GM19351 (cell line): ENCODE results near the gene LDB3.

Experiments used
- ATAC-seq: cut with Tn5 transposase; IDR thresholded peaks from one replicate; pipeline ENCODE4 v1.9.1; 2021; ENCODE audit warnings: mild to moderate bottlenecking, moderate library complexity; ENCODE audit not compliant: unreplicated experiment

Gene LDB3

DNA sequence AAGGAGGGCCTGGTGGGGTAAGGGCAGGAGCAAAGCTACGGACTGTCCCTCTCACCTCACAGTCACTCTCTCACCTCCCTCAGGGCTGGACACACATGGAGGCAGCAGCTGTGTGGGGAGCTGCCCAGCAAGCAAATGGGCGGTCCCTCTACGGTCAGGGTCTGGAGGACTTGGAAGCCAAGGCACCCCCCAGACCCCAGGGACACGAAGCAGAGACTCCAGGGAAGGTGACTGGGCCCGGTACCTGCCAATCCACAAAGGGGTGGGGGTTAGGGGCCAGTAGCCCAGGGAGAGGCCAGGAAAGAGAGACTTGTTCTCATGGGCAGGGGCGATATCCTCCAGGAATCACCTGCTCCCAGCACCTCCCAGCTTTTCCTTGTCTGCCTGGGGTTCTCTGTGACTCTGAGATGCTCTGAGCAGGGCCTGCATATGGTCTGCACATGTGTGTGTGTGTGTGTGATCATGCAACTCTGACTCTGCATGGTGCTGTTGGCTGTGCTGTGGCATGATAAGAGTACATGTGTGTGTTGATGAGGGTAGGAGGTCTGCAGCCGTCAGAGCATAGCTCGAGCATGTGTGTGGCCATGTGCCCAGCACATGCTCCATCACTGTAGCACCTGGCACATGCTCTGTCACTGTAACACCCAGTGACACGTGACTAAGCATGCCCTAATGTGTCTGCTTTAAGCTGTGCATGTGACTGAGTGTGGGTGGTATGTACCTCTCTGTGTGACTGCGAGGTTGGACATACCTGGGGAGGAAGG lies 4.6 kb upstream of the LDB3 start:
- no peak for ATAC-seq

DNA sequence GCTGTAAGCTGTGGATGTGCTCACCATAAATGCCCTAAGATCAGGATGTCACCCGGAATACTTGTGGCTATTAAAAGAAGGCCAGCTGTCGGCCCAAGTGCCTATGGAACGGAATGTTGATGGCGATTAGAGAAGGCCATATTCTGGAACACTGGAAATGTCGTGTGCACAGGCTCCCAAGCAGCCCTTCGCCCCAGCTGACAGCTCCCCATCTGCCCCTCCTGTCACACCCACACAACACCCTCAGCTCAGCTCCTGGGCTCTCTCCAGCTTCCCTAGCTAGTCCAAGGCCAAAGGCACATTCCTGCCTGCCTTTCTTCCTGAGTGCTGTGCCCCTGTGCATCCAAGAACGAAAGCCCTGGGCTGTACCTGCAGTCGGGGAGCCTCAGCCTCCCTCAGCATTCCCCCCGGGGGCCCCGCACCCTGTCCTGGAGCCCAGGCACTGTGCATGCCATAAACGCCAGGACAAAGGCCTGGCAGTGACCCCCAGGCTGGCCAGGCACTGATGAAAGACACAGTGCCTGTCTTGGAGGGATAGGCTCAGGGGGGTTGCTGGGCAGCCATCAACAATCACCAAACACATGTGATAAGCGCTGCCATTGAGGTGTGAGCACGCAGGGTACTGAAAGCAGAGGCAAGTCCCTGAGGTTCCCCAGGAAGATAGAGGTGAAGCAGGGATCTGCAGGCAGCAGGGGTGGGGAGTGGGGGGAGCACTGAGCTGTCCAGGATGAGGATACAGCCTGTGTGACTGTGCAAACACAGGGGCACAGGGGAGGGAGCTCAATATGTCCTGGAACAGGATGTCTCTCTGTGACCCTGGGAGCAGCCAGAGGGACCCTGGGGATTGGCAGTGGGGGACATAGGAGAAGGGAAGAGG lies 3.7 kb upstream of the LDB3 start:
- ATAC-seq: no peak

DNA sequence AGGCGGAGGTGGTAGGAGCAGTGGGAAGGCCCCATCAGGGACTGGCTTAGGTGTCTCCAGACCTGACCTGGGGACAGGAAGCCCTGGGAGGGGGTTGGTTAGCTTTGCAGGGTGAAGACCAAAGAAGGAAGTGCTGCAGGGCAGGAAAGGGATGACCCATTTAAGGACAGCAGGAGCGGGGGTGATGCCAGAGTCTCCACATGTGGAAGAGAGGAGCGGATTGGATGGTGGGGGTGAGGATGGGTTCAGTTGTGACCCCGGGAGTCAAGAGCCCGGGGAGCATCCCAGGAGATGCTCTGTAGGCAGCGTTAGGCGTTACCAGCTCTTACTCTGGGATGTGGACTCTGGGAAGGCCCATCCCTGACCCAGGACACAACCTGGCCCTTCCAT lies 3.1 kb upstream of the LDB3 start:
- ATAC-seq: no peak

DNA sequence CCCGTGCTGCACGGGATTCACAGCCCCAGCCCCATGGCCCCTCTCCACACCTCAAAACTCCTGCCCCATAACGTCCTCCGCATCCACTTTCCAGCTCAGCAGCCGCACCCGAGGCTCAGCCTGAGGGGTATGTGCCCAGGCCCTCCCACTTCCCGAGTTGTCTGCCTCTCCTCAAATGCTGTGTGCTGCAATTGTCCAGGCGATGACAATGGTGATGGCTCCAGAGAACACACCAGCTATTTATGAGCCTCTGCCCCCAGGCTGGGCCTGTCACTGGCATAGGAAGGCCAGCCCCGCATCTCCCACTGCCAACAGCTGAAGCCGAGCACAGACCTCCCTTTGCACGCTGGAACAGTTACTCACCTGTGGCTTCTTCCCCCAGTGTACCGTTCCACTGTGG lies 2.4 kb upstream of the LDB3 start:
- no peak for ATAC-seq

DNA sequence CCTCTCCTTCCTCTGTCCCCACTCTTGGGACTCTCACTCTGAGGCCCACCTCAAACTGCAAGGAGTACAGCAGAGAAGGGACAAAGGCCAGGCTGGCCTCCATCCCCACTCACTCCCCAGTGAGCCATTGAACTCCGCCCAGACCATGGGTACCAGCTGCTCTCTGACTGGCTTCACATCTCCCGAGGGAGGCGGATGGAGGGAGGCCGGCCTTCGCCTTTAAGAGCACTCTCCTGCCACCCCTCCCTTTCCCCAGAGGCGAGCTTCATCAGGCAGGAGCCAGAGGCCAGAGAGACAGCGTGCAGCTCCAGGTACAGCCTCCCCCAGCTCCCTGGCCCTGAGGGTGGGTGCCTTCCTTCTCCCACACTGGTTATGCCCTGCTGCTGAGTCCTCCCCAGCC lies 1.8 kb upstream of the LDB3 start:
- no peak for ATAC-seq

DNA sequence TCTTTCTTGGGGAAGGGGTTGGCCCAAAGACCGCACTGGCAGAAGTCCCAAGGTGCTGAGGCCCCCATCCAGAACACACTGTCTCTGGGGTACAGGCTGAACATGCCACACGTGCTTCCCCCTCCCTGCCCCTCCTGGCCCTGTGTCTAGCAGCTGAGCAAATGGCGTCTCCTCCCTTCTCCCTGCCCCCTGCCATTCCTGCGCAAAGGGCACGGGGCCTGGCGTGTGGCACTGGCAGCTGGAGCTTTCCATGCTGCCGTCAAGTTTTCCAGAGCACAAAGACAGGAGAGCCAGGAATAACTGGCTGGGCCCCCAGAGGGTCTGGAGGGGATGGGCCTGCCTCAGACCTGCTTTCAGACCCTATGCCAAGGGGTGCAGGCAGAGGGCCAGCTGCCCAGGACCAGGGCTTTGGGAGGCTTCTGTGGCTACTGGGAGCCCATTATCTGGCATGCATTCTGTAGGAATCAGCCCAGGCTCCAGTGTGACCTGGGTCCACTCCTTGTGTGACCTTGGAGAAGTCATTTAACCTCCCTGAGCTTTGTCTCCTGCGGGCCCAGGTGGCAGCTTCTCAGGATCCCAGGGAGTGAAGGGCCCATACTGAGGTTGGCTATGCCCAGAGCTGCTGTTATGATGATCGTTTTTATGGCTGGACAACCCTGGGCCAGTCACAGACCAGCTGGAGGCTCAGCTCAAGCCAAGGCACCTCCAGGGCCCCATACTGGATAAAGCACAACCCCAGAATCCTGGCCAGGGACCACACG lies 710 bp upstream of the LDB3 start:
- ATAC-seq: no peak

DNA sequence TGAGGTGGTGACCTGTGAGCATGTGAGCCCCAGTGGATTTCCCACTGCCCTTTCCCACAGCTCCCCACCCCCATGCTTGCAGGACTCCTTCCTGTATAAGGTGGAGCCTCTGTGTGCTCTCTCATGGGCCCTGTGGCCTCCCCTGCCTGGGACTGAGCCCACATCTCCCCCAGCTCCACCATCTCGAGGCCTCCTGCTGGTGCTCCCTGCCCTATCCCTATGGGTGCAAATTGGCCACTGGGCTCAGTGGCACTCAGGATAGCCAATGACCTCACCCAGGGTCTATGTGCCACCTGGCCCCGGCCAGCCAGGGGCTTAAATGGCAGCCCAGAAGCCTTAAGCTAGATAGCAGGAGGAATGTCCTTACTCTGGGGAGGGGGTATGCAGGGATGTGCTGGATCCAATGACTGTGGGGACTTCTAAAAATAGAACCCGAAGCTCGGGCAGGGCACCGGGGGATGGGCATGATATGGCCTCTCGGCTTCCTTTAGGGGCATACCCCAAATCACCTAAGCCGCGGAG lies 2.0 kb downstream of the LDB3 start:
- ATAC-seq: no peak

DNA sequence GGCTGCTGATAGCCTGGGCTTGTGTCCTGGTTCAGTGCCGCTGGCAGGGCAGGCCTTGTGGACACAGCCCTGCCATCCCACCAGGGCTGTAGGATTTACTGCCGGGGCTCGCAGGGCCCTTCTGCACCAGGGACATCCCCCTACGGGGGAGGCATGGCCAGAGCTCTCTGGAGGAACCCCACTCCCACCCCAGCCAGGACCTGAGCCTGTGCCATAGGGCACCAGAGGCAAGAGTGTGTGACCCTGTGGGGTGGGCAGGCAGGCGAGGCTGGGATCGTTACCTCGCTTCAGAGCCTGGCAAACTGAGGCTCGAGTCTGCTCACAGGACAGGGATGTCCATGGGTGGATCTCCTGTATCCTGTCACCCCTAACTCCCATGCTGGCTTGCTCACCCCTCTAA lies 2.6 kb downstream of the LDB3 start:
- no peak for ATAC-seq

DNA sequence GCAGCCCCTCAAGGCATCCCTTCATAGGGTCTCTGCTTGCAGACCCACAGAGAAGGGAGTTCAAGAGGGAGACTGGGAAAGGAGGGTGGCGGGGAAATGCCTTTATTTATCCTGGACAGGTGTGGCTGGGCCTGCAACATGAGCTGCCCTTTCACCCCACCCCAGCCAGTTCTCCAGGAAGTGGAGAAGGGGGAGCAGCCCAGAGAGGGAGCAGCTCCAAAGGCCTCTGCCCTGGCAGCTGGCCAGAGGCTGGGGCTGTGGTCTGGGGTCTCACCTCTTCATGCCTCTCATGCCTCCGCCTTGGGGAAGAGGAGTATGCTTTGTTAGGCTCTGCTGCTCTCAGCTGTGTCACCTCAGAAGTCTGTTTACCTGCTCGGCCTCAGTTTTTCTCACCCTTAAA lies 3.1 kb downstream of the LDB3 start:
- no peak for ATAC-seq

DNA sequence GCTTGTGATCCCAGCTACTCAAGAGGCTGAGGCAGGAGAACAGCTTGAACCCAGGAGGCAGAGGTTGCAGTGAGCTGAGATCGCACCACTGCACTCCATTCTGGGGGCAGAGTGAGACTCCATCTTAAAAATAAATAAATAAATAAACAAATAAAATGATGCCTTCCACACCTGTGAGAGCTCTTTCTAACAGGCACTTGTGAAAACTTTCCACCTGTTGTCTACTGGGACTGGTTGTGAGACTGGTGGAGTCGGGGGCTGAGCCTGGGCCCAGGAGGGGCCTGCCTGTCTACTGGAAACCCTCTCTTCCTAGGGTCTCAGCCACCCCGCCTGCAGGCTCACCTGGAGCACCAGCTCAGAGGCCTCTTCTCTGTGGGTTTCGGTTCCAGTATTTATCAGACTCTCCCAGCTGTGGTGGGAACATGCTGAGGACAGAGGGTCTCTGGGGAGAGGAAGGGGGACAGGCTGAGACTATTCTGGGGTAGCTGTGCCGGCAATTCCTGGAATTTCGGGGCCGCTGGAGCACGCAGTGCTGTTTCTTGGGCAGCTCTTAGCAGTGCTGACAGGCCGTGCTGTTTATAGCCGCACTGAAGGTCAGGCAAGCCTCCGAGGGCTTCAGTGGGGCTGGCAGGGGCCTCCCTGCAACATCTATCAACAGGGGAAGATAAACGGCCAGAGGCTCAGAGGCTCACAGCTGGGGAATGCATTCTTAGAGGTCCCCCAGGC lies 3.8 kb downstream of the LDB3 start:
- no peak for ATAC-seq

DNA sequence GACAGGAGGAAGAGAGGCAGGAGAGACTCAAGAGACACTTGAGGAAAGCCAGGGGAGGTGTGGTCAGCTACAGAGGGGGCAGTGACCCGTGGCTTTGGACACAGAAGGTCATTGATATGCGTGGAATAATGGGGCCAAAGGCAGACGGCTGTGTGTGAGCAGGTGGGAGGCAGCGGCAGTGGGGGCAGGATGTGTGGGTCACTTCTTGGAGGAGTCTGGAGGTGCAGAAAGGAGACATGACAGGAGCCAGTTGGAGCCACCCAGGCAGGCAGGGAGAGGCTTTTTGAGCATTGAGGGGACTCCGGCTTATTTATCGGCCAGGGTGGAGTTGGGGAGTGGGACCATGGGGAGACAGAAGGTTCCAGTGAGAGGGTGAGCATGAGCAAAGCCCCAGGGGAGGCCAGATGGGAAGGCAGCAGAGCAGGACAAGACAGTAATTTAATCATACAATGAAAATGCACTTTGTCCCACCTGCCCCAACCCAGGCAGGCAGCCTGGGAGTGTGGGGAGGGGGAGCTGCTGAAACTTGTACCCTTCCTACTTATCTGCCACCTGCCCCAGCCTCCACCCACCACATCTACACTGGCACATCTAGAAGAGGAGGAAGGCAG lies 5.0 kb downstream of the LDB3 start:
- ATAC-seq: no peak

DNA sequence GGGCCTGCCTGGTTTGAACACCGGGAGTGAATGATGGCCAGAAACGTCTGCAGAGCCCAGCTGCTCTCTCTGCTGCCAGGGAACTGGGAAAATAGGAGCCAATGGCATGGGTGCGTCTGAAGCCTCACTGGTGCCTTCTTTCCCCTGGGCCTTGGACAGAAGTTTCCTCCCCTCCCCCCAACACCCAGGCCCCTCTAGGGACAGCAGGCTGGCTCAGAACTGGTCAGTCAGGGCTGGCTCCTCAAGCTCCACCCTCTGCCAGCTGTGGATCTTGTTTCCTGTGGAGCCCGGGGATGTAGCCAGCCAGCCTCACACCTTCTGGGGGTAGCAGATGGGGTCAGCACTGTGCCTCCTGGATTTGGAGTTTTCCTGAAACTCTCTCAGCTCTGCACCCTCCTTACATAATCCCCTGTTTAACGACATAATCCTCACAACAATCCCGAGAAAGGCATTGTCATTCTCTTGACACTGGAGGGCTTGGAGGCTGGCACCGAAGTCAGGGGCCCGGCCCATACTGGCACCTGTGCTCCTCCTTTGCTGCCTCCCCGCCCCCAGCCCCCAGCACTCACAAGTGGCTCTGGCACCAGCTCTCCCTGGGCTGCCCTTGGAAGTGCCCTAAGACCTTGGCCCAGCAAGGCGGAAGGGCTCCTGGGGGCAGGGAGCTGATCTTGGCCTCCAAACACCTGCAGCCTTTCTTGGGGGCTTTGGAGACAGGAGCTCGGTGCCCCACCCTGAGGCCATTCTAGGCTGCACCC lies 5.7 kb downstream of the LDB3 start:
- ATAC-seq: no peak

DNA sequence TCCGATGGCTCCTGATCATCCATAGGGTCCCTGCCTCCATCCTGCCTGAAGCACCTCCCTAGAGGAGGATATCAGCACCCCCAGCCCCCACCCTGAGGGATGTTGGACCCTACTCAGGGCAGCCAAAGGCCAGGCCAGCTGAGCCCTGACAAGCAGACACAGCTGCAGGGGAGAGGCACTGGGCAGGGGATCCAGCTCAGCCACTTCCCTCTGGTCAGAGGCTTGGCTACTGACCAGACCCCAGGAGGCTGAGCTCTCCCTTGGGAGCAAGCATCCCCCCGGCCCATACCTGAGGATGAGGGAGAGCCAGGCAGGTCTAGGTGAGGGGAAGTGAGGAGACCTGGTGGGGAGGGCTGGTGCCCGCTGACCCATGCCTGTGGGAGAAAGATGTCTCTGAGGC lies 6.6 kb downstream of the LDB3 start:
- no peak for ATAC-seq

DNA sequence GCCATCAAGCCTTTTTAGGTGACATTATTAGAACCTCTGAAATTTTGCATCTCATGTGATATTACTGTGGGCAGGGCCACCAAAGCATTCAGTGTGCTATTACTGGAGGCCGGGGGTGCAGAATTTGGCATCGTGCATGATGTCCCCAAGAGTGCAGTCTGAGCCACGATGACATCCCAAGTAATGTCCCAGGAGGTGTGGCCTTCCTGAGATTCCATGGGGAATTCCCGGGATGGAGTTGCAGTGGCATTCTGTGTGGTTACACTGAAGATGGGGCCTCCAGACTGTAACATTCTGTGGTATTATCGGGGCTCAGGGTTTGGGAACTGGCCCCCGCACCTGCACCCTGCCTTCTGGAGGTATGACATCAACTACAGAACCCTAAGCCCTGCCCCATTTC lies 9.1 kb downstream of the LDB3 start:
- ATAC-seq: no peak

DNA sequence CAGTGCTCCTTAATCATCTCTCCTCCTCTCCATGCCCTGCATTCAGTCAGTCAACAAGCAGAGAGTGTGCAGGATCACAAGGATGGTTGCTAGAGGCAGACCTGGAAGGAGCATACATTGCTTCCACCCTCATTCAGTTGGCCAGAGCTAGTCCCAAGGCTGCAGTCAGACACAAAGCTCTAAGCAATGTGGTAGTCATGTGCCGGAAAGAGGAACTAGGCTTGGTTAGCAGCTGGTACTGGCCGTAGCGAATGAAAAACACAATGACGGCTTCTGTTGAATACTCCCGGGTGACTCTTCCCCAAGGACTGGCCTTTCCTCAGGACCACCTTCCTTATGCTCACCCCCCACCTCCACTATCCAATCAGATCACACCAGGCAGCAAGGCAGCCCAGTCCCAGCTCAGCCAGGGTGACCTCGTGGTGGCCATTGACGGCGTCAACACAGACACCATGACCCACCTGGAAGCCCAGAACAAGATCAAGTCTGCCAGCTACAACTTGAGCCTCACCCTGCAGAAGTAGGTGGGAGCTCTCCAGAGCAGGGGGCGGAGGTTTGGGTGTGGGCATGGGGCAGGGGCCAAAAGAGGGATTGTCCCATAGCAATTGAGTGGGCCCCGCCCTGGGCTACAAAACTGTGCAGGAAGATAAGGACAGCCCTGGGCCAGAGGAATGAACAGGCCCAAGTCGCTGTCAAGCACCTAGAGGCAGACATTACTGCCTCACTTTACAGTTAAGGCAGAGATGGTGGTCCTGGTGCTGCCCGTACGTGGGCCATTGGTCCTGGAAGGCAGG lies 10.9 kb downstream of the LDB3 start:
- ATAC-seq: peak; percentile 69

DNA sequence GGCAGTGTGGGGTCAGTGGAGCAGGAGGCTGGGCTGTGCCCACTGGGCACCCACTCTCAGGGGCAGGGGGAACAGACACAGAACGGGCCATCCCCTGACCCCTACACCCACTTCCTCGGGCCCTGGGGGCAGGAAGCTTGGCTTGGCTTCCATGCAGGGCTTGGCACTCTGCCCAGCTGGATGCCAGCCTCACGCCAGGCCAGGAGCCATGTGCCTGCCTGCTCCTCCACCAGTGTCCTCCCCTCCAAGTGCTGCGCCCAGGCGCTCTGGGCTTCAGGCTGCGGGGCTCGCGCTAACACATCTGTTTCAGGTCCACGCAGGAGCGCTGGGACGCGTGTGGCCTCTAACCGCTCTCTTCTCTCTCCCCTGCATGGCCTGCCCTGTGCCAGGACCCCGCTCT lies 12.7 kb downstream of the LDB3 start:
- ATAC-seq: no peak

DNA sequence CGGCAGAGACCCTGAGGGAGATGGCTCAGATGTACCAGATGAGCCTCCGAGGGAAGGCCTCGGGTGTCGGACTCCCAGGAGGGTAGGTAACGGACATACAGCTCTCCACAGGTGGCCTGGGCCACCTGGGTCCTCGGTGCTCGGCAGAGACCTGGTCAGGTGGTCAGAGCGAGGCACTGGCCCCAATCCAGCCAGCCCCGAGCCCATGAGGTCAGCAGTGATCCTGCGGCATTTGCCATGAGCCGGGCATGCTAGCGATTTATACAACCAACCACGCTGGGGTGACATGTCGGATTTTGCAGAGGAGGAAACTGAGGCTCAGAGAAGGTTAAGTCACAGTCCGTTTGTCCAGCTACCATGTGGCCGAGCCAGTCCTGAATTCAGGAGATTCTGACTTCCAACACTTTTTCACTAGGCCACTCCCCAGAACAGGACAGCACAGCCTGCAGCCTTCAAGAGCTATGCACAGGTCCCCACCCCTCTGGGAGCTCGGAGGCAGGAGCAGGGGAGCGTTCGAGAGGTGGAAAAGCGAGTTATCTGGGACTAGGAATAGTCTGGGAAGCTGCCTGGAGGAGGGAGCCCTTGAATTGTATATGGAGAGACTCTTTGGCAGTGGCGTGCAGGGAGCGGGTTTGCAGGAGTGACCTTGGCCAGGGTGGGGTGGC lies 13.5 kb downstream of the LDB3 start:
- ATAC-seq: no peak

DNA sequence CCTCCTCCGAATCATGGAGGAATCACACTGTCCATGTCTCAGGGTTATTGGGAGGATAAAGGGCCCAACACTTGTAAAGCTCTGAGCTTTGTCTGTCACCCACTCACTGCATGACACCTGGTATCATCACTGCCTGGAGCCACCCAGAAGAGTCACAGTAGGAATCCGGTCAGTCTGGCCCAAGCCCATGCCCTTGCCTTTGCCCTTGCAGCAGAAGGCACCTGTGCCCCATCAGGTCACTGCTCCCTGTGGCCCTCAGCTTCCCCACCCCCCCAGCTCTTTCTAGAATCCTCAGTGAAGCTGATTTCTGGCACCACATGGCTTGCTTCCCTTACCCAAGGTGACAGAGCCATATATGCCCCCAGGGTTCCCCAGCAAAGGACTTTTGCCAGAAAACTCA lies 14.4 kb downstream of the LDB3 start:
- no peak for ATAC-seq
